ENCODE data around the gene SND1. TPM values are rescaled to one million over a fixed set of nuclear protein-coding genes. Genes with fewer than 3 reads are reported as not detected.

SND1 gene
- total RNA-seq, 1 donor from 2014 or later = 232 TPM

GRCh38 chr7:127690806-127691205 lies 38.8 kb downstream of the SND1 start:
- no peak for DNase-seq (ENCODE audit: low read depth)
- TF ChIP-seq, protein P1, sequence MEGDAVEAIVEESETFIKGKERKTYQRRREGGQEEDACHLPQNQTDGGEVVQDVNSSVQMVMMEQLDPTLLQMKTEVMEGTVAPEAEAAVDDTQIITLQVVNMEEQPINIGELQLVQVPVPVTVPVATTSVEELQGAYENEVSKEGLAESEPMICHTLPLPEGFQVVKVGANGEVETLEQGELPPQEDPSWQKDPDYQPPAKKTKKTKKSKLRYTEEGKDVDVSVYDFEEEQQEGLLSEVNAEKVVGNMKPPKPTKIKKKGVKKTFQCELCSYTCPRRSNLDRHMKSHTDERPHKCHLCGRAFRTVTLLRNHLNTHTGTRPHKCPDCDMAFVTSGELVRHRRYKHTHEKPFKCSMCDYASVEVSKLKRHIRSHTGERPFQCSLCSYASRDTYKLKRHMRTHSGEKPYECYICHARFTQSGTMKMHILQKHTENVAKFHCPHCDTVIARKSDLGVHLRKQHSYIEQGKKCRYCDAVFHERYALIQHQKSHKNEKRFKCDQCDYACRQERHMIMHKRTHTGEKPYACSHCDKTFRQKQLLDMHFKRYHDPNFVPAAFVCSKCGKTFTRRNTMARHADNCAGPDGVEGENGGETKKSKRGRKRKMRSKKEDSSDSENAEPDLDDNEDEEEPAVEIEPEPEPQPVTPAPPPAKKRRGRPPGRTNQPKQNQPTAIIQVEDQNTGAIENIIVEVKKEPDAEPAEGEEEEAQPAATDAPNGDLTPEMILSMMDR (IDR thresholded peaks at IDR 0.05; ENCODE audit: insufficient read depth, low read length, severe bottlenecking) = no peak
- Histone ChIP-seq H3K4me3 (ENCODE audit: low read depth, low read length) (no peak overlapping the region), H3K27me3 (ENCODE audit: control insufficient read depth, insufficient read depth, low read length) (no peaks in the 10 kb centered on the region), H3K36me3 (ENCODE audit: control insufficient read depth, insufficient read depth, low read length) (peaks cover 15% of the 10 kb centered on the region)
- no peak for FAIRE-seq

- Histone ChIP-seq H3K36me3 (ENCODE audit: control insufficient read depth, insufficient read depth, low read length) (peaks cover 12% of the 10 kb centered on the region), H3K27me3 (ENCODE audit: control insufficient read depth, insufficient read depth, low read length) (no peaks in the 10 kb centered on the region), H3K4me3 (ENCODE audit: low read depth, low read length) (no peak overlapping the region)
- DNase-seq (ENCODE audit: low read depth) (no peak), FAIRE-seq (no peak)
- TF ChIP-seq, protein P1 (IDR thresholded peaks at IDR 0.05; ENCODE audit: insufficient read depth, low read length, severe bottlenecking) = no peak
Measured at GRCh38 chr7:127692200-127692599, 40.2 kb downstream of the SND1 start.

DNA sequence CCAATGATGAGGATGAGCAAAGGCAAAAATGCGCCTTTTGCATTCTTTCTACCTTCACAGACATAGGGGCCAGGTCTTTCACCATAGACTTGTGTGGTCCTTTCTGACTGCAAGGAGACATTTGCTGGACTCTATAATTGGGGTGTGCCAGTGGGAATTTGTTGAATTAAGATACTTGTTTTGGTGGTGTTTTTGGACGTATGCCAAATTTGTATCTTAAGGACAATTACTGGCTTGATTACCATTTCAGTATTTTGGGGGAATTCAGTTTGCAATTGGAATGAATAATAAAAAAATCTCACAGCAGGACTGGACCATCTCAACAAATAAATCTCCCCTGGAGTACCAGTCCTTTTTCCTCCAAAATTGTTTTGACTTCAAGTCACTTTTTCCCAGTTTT lies 47.9 kb downstream of the SND1 start:
- DNase-seq (ENCODE audit: low read depth) (no peak), FAIRE-seq (no peak)
- H3K4me3 ChIP-seq (ENCODE audit: low read depth, low read length) = no peak overlapping the region
- no peaks in the 10 kb centered on the region for H3K27me3 ChIP-seq (ENCODE audit: control insufficient read depth, insufficient read depth, low read length)
- peaks cover 23% of the 10 kb centered on the region for H3K36me3 ChIP-seq (ENCODE audit: control insufficient read depth, insufficient read depth, low read length)
- TF ChIP-seq, protein P1 (IDR thresholded peaks at IDR 0.05; ENCODE audit: insufficient read depth, low read length, severe bottlenecking) = no peak

- TF ChIP-seq, protein P1 (IDR thresholded peaks at IDR 0.05; ENCODE audit: insufficient read depth, low read length, severe bottlenecking) = no peak
- no peak for DNase-seq (ENCODE audit: low read depth)
- H3K27me3 ChIP-seq (ENCODE audit: control insufficient read depth, insufficient read depth, low read length) = no peaks in the 10 kb centered on the region
- H3K4me3 ChIP-seq (ENCODE audit: low read depth, low read length) = no peak overlapping the region
- peaks cover 18% of the 10 kb centered on the region for H3K36me3 ChIP-seq (ENCODE audit: control insufficient read depth, insufficient read depth, low read length)
- FAIRE-seq = no peak
Measured at GRCh38 chr7:127702052-127702652, 50.2 kb downstream of the SND1 start.

- TF ChIP-seq, protein P1 (IDR thresholded peaks at IDR 0.05; ENCODE audit: insufficient read depth, low read length, severe bottlenecking) = no peak
Measured at GRCh38 chr7:127702938-127703337, 50.9 kb downstream of the SND1 start.

DNA sequence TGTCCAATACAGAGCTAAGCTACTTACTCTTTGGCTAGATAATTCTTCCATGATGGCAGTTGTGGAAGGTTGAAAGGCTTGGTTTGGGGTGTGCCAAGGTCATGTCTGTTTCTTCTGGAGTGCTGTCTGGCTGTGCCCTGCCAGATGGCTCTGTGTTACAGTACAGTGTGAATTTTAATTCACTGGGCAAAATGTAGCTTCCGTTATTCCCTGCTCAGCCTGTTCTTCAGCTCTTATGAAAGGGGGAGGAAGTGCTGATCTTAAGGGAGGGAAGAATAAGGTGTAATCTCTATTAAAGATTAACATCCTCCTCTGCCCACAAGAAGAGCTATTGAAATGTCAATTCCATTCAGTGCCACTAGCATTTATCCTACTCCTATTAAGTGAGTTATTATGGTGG lies 52.2 kb downstream of the SND1 start:
- Histone ChIP-seq H3K27me3 (ENCODE audit: control insufficient read depth, insufficient read depth, low read length) (no peaks in the 10 kb centered on the region), H3K4me3 (ENCODE audit: low read depth, low read length) (no peak overlapping the region), H3K36me3 (ENCODE audit: control insufficient read depth, insufficient read depth, low read length) (peaks cover 21% of the 10 kb centered on the region)
- FAIRE-seq = no peak
- no peak for DNase-seq (ENCODE audit: low read depth)
- TF ChIP-seq, protein P1 (IDR thresholded peaks at IDR 0.05; ENCODE audit: insufficient read depth, low read length, severe bottlenecking) = no peak

More at GRCh38 chr7:127702938-127703337, 50.9 kb downstream of the SND1 start:
- Histone ChIP-seq H3K36me3 (ENCODE audit: control insufficient read depth, insufficient read depth, low read length) (peaks cover 20% of the 10 kb centered on the region), H3K27me3 (ENCODE audit: control insufficient read depth, insufficient read depth, low read length) (no peaks in the 10 kb centered on the region), H3K4me3 (ENCODE audit: low read depth, low read length) (no peak overlapping the region)
- FAIRE-seq (no peak), DNase-seq (ENCODE audit: low read depth) (no peak)

Data from bronchial epithelial cell (primary cell).